ENCODE measurements around the gene ZCWPW1. TPM values are rescaled to one million over a fixed set of nuclear protein-coding genes. Genes with fewer than 3 reads are reported as not detected.
"Not testable (repeated sequence)": the region's sequence is repeated elsewhere in the genome, so short reads cannot be mapped to it uniquely, and the experiment has no call there.

Gene ZCWPW1
- total RNA-seq, 1 experiment from 2014 or later, result 1.0 TPM

DNA sequence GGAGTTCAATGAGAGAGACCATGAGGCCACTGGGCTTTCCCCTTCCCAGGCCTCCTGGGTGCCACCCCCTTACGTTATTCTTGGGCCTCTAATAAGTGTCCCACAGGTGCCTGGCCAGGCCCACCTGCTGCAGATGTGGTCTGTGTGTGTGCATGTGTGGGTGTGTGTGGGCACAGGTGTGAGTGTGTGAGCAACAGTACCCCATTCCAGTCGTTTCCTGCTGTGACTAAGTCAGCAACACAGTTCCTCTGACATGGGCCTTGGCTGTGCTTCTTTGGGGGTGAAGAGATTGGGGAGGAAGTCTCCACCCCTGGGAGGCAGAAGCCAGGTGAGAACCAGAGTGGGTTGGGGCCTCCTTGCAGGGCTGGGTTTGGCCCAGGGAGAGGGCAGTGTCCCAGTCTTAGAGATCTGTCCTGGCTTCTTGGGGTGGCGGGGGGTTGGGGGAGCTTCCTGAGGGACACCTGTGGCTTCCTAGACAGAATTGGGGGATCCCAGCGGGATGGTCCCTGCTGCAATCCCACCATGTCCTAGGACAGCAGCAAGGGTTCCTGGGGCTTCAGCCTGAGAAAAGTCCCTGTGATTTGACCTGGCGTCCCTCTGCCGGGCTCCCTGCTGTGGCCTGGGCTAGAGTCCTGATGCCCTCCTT lies 74.7 kb downstream of the ZCWPW1 start:
- no peak for DNase-seq (ENCODE audit: low spot score)

DNA sequence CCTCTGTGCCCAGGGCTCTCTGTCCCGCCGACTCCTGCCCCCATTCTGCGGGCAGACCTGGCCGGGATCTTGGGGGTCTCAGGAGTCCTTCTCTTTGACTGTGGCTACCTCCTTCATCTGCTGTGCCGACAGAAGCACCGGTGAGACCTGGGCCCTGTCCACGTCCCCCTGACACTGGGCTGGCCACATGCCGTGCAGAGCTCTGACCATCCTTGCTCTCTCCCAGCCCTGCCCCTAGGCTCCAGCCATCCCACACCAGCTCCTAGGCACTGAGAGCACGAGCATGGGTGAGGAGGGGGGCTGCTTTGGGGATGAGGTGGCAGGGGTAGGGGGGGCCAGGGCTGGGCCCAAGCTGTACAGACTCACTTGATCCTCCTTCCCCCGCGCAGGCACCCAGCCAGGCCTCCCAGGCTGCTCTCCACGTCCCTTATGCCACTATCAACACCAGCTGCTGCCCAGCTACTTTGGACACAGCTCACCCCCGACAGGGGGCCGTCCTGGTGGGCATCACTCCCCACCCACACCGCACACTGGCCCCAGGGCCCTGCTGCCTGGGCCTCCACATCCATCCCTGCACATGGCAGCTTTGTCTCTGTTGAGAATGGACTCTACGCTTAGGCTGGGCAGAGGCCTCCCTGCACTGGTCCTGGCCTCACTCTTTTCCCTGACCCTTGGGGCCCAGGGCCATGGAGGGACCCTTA lies 75.4 kb downstream of the ZCWPW1 start:
- DNase-seq (ENCODE audit: low spot score), result no peak

DNA sequence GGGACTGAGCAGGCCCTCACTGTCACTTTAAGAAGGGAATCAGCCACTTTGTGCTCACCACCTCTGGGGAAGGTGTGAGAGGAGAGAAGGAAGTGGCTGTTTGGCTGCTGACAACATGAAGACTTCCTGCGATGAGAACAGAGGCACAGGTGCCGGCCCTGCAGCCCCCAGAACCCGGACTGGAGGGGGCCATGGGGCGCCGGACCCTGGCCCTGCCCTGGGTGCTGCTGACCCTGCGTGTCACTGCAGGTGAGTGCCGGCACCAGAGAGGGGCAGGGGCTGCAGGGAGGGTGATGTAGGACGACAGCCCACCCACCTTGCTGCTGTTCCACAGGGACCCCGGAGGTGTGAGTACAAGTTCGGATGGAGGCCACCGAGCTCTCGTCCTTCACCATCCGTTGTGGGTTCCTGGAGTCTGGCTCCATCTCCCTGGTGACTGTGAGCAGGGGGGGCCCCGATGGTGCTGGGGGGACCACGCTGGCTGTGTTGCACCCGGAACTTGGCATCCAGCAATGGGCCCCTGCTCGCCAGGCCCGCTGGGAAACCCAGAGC lies 76.2 kb downstream of the ZCWPW1 start:
- not testable (repeated sequence) for DNase-seq (ENCODE audit: low spot score)

DNA sequence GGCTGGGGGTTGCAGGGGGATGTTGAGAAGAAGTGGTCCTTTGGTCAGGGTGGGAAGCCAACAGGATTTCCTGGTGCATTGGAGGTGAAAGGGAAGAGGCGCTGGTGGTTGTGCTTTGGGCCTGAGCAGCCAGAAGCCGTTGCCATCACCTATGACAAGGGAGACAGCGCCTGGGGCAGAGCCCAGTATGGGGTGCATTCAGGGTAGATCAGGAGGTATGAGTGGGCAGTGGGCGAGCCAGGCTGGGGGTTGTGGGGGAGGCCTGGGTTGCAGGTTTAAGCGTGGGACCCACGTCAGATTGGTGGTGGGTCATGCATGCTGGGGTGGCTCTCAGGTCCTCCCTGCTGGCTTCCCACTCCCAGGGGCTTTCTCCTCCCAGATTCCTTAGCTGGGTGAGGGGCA lies 76.8 kb downstream of the ZCWPW1 start:
- DNase-seq (ENCODE audit: low spot score), result no peak

Other genes with a start within 250 kb of the ZCWPW1 start
- gene PVRIG, start 208.8 kb downstream of the ZCWPW1 start, total RNA-seq (2014; rRNA removed; shearing (Covaris generic)), result not detected in 2 replicates
- gene SPDYE3, start 121.0 kb downstream of the ZCWPW1 start, total RNA-seq (2014; rRNA removed; shearing (Covaris generic)), result not detected in 2 replicates
- gene PILRB, start 70.6 kb downstream of the ZCWPW1 start, total RNA-seq (2014; rRNA removed; shearing (Covaris generic)), result 104 and 119 TPM in 2 replicates
- gene PILRA, start 55.2 kb downstream of the ZCWPW1 start, total RNA-seq (2014; rRNA removed; shearing (Covaris generic)), result 2.1 TPM in 1 of 2 replicates, not detected in the other
- 80.9 and 89.1 TPM in 2 replicates for gene MEPCE, start 1.1 kb upstream of the ZCWPW1 start, total RNA-seq (2014; rRNA removed; shearing (Covaris generic))
- 102 and 110 TPM in 2 replicates for gene PPP1R35, start 7.8 kb upstream of the ZCWPW1 start, total RNA-seq (2014; rRNA removed; shearing (Covaris generic))
- gene SPACDR, start 35.6 kb upstream of the ZCWPW1 start, total RNA-seq (2014; rRNA removed; shearing (Covaris generic)), result 0.21 and 0.64 TPM in 2 replicates
- gene TSC22D4, start 50.5 kb upstream of the ZCWPW1 start, total RNA-seq (2014; rRNA removed; shearing (Covaris generic)), result 102 and 123 TPM in 2 replicates
- 0.03 and 0.21 TPM in 2 replicates for gene NYAP1, start 55.2 kb upstream of the ZCWPW1 start, total RNA-seq (2014; rRNA removed; shearing (Covaris generic))
- gene AGFG2, start 110.5 kb upstream of the ZCWPW1 start, total RNA-seq (2014; rRNA removed; shearing (Covaris generic)), result 29.8 and 30.4 TPM in 2 replicates
- gene SAP25, start 145.2 kb upstream of the ZCWPW1 start, total RNA-seq (2014; rRNA removed; shearing (Covaris generic)), result 0.63 and 1.5 TPM in 2 replicates
- gene LRCH4, start 157.4 kb upstream of the ZCWPW1 start, total RNA-seq (2014; rRNA removed; shearing (Covaris generic)), result 58.1 and 72.9 TPM in 2 replicates
- 0.29 and 0.36 TPM in 2 replicates for gene FBXO24, start 157.6 kb upstream of the ZCWPW1 start, total RNA-seq (2014; rRNA removed; shearing (Covaris generic))
- 4.7 and 5.2 TPM in 2 replicates for gene PCOLCE, start 173.7 kb upstream of the ZCWPW1 start, total RNA-seq (2014; rRNA removed; shearing (Covaris generic))
- 16.4 and 18.4 TPM in 2 replicates for gene MOSPD3, start 183.8 kb upstream of the ZCWPW1 start, total RNA-seq (2014; rRNA removed; shearing (Covaris generic))
- 1.2 and 1.7 TPM in 2 replicates for gene TFR2, start 212.8 kb upstream of the ZCWPW1 start, total RNA-seq (2014; rRNA removed; shearing (Covaris generic))
- 0.13 TPM in 1 of 2 replicates, not detected in the other for gene ACTL6B, start 227.7 kb upstream of the ZCWPW1 start, total RNA-seq (2014; rRNA removed; shearing (Covaris generic))
- 272 and 317 TPM in 2 replicates for gene GNB2, start 245.0 kb upstream of the ZCWPW1 start, total RNA-seq (2014; rRNA removed; shearing (Covaris generic))

Measured in HT-29 (cell line).